ENCODE measurements around the gene PPY. TPM values are rescaled to one million over a fixed set of nuclear protein-coding genes. Genes with fewer than 3 reads are reported as not detected.
"Not testable (repeated sequence)": the region's sequence is repeated elsewhere in the genome, so short reads cannot be mapped to it uniquely, and the experiment has no call there.

PPY gene
- total RNA-seq, 2 donors from 2014 or later = 15.5 to 51.6 TPM

GRCh38 chr17:43935204-43935925, 6.9 kb downstream of the PPY start:
- 73 to 78% methylated on average over 5 of the region's 5 CpGs for whole genome bisulfite sequencing, 2 donors

GRCh38 chr17:43932923-43933322, 9.4 kb downstream of the PPY start:
- DNase-seq (no peak), ATAC-seq (no peak)
- intact Hi-C loops (cut with DNase I) = no loop called here
- Histone ChIP-seq H3K4me3 (no peak overlapping the region), H3K36me3 (replicated peaks in 1 of 2; ENCODE audit: insufficient read depth in 1 of 2, low read depth in 2 of 2) (no peaks in the 10 kb centered on the region), H3K27me3 (no peaks in the 10 kb centered on the region), H3K27ac (no peak overlapping the region), H3K9me3 (no peaks in the 10 kb centered on the region), H3K4me1 (peaks cover 16% of the 10 kb centered on the region)
- 92 to 100% methylated on average over 2 to 4 of the region's 4 CpGs for WGBS, 2 donors
- TF ChIP-seq POLR2A (IDR thresholded peaks at IDR 0.05) (no peak), CTCF (IDR thresholded peaks at IDR 0.05) (no peak)

More at GRCh38 chr17:43935204-43935925, 6.9 kb downstream of the PPY start:
- peaks cover 18% of the 10 kb centered on the region for H3K4me1 ChIP-seq
- no peak for ATAC-seq
- no peaks in the 10 kb centered on the region for H3K36me3 ChIP-seq (replicated peaks in 1 of 2; ENCODE audit: insufficient read depth in 1 of 2, low read depth in 2 of 2)
- no peak overlapping the region for H3K27ac ChIP-seq
- H3K9me3 ChIP-seq = no peaks in the 10 kb centered on the region
- no peaks in the 10 kb centered on the region for H3K27me3 ChIP-seq
- TF ChIP-seq POLR2A (IDR thresholded peaks at IDR 0.05) = no peak
- TF ChIP-seq CTCF (IDR thresholded peaks at IDR 0.05) = no peak
- no peak for DNase-seq
- H3K4me3 ChIP-seq = no peak overlapping the region
- intact Hi-C loops (cut with DNase I) = no loop called here

GRCh38 chr17:43932357-43932756, 9.9 kb downstream of the PPY start:
- intact Hi-C loops (cut with DNase I) = no loop called here
- no peaks in the 10 kb centered on the region for H3K27me3 ChIP-seq
- DNase-seq (no peak), ATAC-seq (no peak)
- no peaks in the 10 kb centered on the region for H3K9me3 ChIP-seq
- WGBS, 2 donors = 93 to 96% methylated on average over 9 to 10 of the region's 10 CpGs
- H3K4me3 ChIP-seq = no peak overlapping the region
- H3K36me3 ChIP-seq (replicated peaks in 1 of 2; ENCODE audit: insufficient read depth in 1 of 2, low read depth in 2 of 2) = no peaks in the 10 kb centered on the region
- TF ChIP-seq CTCF (IDR thresholded peaks at IDR 0.05) = no peak
- no peak for TF ChIP-seq POLR2A (IDR thresholded peaks at IDR 0.05)
- H3K27ac ChIP-seq = no peak overlapping the region
- H3K4me1 ChIP-seq = peaks cover 18% of the 10 kb centered on the region

- Histone ChIP-seq H3K9me3 (no peaks in the 10 kb centered on the region), H3K27me3 (no peaks in the 10 kb centered on the region), H3K27ac (peak overlapping the region in 3 of 4 donors; percentile 14 to 53 (median 37)), H3K4me1 (peaks cover 25% of the 10 kb centered on the region), H3K4me3 (no peak overlapping the region), H3K36me3 (replicated peaks in 1 of 2; ENCODE audit: insufficient read depth in 1 of 2, low read depth in 2 of 2) (no peaks in the 10 kb centered on the region)
- peak; percentile 77 to 90 (median 87) for DNase-seq
- 20% methylated on average over 5 of the region's 5 CpGs; no CpG with 5 or more reads in 1 of the 2 donors for WGBS, 2 donors
- peak; percentile 85 for ATAC-seq
- intact Hi-C loops (cut with DNase I) = no loop called here
- TF ChIP-seq CTCF (IDR thresholded peaks at IDR 0.05) = no peak
These were observed 11.2 kb downstream of the PPY start for GRCh38 chr17:43931062-43931571.

GRCh38 chr17:43928609-43929008, 13.7 kb downstream of the PPY start:
- no peaks in the 10 kb centered on the region for H3K27me3 ChIP-seq
- intact Hi-C loops (cut with DNase I) = no loop called here
- H3K4me3 ChIP-seq = no peak overlapping the region
- TF ChIP-seq CTCF (IDR thresholded peaks at IDR 0.05) = no peak
- no peak for TF ChIP-seq POLR2A (IDR thresholded peaks at IDR 0.05)
- 86 to 91% methylated on average over 1 of the region's 1 CpG for WGBS, 2 donors
- H3K36me3 ChIP-seq (replicated peaks in 1 of 2; ENCODE audit: insufficient read depth in 1 of 2, low read depth in 2 of 2) = no peaks in the 10 kb centered on the region
- peaks cover 25% of the 10 kb centered on the region for H3K4me1 ChIP-seq
- no peak for ATAC-seq
- no peak for DNase-seq
- H3K27ac ChIP-seq = no peak overlapping the region
- H3K9me3 ChIP-seq = no peaks in the 10 kb centered on the region

- H3K9me3 ChIP-seq; H3K27ac ChIP-seq; H3K27me3 ChIP-seq; H3K36me3 ChIP-seq (replicated peaks in 1 of 2; ENCODE audit: insufficient read depth in 1 of 2, low read depth in 2 of 2); ATAC-seq; H3K4me3 ChIP-seq; intact Hi-C loops (cut with DNase I); DNase-seq: not testable (repeated sequence)
- peaks cover 25% of the 10 kb centered on the region for H3K4me1 ChIP-seq
- 53 to 62% methylated on average over 5 of the region's 5 CpGs for WGBS, 2 donors
These were observed 14.3 kb downstream of the PPY start for GRCh38 chr17:43927929-43928328.
